Peyer's patch (tissue), 4 donors: Measurements from ENCODE around the gene SLC36A1.

Source experiments
- POLR2A ChIP-seq, 2 donors: fragments of 450-650 bp; IDR thresholded peaks; one replicate each; pipeline ENCODE4 v1.5.1; 2017; ENCODE audit warnings: antibody characterized with exemption in 2 of 2, mild to moderate bottlenecking in 2 of 2, moderate library complexity in 2 of 2
- TF ChIP-seq, protein P1 (sequence below), 6 experiments: fragments of 450-650 bp in 4 of 6; fragments of 200-600 bp in 2 of 6; sonication (generic) in 1 of 6; IDR thresholded peaks; one replicate each; pipeline ENCODE4 v1.5.1; 2017 to 2019; ENCODE audit warnings: antibody characterized with exemption in 6 of 6, mild to moderate bottlenecking in 3 of 6, moderate library complexity in 1 of 6

DNA sequence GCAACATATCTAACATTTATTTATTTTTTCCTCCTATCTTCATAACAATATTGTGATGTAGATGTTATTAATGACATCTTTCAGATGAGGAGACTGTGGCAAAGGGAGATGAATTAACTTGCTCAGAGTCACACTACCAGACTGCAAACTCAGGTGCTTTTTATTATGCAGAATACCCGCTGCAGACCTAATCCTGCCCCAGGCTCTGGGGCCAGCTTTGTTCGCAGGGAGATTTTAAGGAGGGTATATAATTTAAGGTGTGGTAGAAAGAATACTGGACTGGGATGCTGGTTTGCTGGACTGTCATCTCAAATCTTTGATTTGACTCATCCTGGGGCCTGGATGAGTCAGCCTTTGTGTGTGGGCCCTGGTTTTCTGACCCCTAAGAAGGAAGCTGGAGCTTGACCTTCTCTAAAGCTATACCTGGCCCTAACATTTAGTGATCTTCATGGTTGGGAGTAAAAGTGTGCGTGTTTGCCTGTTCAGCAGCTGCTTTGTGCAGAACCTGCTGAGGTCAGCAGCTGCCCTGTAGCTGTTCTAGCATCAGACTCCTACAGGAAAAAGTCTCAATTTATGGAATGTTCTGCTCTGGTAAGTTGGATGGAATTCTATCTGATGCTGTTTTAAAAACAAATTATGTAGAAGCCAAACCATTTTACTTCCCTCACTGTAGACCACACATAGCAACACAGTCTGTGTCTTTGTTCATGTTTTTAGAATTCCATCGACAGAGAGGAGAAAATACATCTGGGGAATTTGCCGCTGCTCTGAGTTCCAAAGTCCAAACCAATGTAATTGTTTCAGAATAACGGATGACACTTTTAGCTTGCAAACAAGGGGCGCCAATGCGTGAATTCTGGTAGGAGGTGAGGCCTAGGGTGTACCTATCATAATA, 4.5 kb downstream of the SLC36A1 start:
- TF ChIP-seq, protein P1, sequence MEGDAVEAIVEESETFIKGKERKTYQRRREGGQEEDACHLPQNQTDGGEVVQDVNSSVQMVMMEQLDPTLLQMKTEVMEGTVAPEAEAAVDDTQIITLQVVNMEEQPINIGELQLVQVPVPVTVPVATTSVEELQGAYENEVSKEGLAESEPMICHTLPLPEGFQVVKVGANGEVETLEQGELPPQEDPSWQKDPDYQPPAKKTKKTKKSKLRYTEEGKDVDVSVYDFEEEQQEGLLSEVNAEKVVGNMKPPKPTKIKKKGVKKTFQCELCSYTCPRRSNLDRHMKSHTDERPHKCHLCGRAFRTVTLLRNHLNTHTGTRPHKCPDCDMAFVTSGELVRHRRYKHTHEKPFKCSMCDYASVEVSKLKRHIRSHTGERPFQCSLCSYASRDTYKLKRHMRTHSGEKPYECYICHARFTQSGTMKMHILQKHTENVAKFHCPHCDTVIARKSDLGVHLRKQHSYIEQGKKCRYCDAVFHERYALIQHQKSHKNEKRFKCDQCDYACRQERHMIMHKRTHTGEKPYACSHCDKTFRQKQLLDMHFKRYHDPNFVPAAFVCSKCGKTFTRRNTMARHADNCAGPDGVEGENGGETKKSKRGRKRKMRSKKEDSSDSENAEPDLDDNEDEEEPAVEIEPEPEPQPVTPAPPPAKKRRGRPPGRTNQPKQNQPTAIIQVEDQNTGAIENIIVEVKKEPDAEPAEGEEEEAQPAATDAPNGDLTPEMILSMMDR (IDR thresholded peaks at IDR 0.05), result no peak
- no peak for TF ChIP-seq POLR2A (IDR thresholded peaks at IDR 0.05)
